HEK293T (cell line): ENCODE results near the gene LRRN3.

Source experiments
- CTCF ChIA-PET: fragments of 350-600 bp; formaldehyde crosslinking; extraction: SDS; loops from one replicate; lab custom pipeline; 2021; ENCODE audit warnings: antibody characterized with exemption, inconsistent platforms; lab: Yijun Ruan, JAX
- POLR2A ChIA-PET: fragments of 350-600 bp; formaldehyde crosslinking; extraction: SDS; loops from one replicate; lab custom pipeline; 2020; ENCODE audit warnings: antibody characterized with exemption, inconsistent platforms; lab: Yijun Ruan, JAX
- DNase-seq: peaks from one replicate; pipeline ENCODE4 v3.0.0; 2012; ENCODE audit warnings: mixed read lengths; ENCODE audit errors: extremely low spot score
- ARNT ChIP-seq: fragments of 450-650 bp; IDR thresholded peaks from 2 replicates; pipeline ENCODE4 v1.6.1; 2017; ENCODE audit warnings: mild to moderate bottlenecking
- BHLHE40 ChIP-seq: fragments of 450-650 bp; IDR thresholded peaks from 2 replicates; pipeline ENCODE4 v1.6.1; 2016; ENCODE audit warnings: mild to moderate bottlenecking, moderate library complexity, borderline replicate concordance
- CTBP1 ChIP-seq: fragments of 450-650 bp; IDR thresholded peaks from 2 replicates; pipeline ENCODE4 v1.6.1; 2016; ENCODE audit warnings: borderline replicate concordance
- ELF4 ChIP-seq: fragments of 450-650 bp; IDR thresholded peaks from 2 replicates; pipeline ENCODE4 v1.6.1; 2017; ENCODE audit warnings: antibody characterized with exemption
- FOXA1 ChIP-seq: fragments of 450-650 bp; IDR thresholded peaks from 2 replicates; pipeline ENCODE4 v1.6.1; 2016; ENCODE audit warnings: mild to moderate bottlenecking
- FOXK2 ChIP-seq: fragments of 450-650 bp; IDR thresholded peaks from 2 replicates; pipeline ENCODE4 v1.6.1; 2016; ENCODE audit warnings: mild to moderate bottlenecking
- FOXM1 ChIP-seq: fragments of 450-650 bp; IDR thresholded peaks from 2 replicates; pipeline ENCODE4 v1.6.1; 2017; ENCODE audit warnings: mild to moderate bottlenecking, borderline replicate concordance
- HDGF ChIP-seq: fragments of 450-650 bp; IDR thresholded peaks from 2 replicates; pipeline ENCODE4 v1.6.1; 2017; ENCODE audit warnings: antibody characterized with exemption, borderline replicate concordance
- L3MBTL2 ChIP-seq: fragments of 450-650 bp; conservative IDR thresholded peaks from 2 replicates; pipeline ENCODE4 v1.6.1; 2016; ENCODE audit warnings: mild to moderate bottlenecking
- LEF1 ChIP-seq: fragments of 450-650 bp; IDR thresholded peaks from 2 replicates; pipeline ENCODE4 v1.6.1; 2017; ENCODE audit warnings: mild to moderate bottlenecking, borderline replicate concordance
- NFRKB ChIP-seq: fragments of 450-650 bp; IDR thresholded peaks from 2 replicates; pipeline ENCODE4 v1.6.1; 2016; ENCODE audit warnings: mild to moderate bottlenecking, moderate library complexity
- SP1 ChIP-seq: fragments of 450-650 bp; IDR thresholded peaks from 2 replicates; pipeline ENCODE4 v1.6.1; 2017
- SUZ12 ChIP-seq: fragments of 450-650 bp; IDR thresholded peaks from 2 replicates; pipeline ENCODE4 v1.6.1; 2016; ENCODE audit warnings: mild to moderate bottlenecking
- TARDBP ChIP-seq: fragments of 450-650 bp; IDR thresholded peaks from 2 replicates; pipeline ENCODE4 v1.6.1; 2016
- ZNF384 ChIP-seq: fragments of 450-650 bp; IDR thresholded peaks from 2 replicates; pipeline ENCODE4 v1.6.1; 2016
- TF ChIP-seq, protein P1 (sequence below): fragments of 450-650 bp; IDR thresholded peaks from 2 replicates; pipeline ENCODE4 v1.6.1; 2016

LRRN3 gene

DNA sequence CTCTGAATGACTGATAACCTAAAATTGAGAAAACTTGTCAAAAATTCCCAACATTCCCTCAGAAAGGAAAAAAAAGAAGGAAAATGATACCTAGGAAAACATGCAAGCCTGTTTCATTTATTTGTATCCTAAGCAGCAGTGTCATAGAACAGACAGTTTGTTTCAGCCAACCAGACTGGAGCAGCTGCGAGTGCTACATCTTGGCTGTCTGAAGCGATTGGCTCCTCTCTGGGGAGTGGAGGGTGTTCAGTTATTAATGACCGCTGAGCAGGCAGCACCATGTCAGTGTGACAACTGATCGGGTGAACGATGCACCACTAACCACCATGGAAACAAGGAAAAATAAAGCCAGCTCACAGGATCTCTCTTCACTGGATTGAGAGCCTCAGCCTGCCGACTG is at the start of gene LRRN3:
Gene LRRN3 (plus strand): TSS at position 282 of the 400 bp plus-strand sequence. CDS start 31,646 bp downstream, outside the sequence.
- TF ChIP-seq SUZ12, result no peak
- TF ChIP-seq HDGF, result no peak
- TF ChIP-seq SP1, result no peak
- no peak for TF ChIP-seq ARNT
- TF ChIP-seq FOXM1, result no peak
- no peak for TF ChIP-seq ELF4
- no peak for TF ChIP-seq CTBP1
- no peak for TF ChIP-seq NFRKB
- TF ChIP-seq, protein P1, sequence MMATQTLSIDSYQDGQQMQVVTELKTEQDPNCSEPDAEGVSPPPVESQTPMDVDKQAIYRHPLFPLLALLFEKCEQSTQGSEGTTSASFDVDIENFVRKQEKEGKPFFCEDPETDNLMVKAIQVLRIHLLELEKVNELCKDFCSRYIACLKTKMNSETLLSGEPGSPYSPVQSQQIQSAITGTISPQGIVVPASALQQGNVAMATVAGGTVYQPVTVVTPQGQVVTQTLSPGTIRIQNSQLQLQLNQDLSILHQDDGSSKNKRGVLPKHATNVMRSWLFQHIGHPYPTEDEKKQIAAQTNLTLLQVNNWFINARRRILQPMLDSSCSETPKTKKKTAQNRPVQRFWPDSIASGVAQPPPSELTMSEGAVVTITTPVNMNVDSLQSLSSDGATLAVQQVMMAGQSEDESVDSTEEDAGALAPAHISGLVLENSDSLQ, result no peak
- TF ChIP-seq BHLHE40, result no peak
- no peak for TF ChIP-seq LEF1
- no peak for TF ChIP-seq FOXA1
- TF ChIP-seq L3MBTL2, result no peak
- TF ChIP-seq FOXK2, result no peak
- no peak for TF ChIP-seq ZNF384
- TF ChIP-seq TARDBP, result no peak
- CTCF ChIA-PET, result no interaction called here
- POLR2A ChIA-PET, result no interaction called here
- DNase-seq, result peak; percentile 7

DNA sequence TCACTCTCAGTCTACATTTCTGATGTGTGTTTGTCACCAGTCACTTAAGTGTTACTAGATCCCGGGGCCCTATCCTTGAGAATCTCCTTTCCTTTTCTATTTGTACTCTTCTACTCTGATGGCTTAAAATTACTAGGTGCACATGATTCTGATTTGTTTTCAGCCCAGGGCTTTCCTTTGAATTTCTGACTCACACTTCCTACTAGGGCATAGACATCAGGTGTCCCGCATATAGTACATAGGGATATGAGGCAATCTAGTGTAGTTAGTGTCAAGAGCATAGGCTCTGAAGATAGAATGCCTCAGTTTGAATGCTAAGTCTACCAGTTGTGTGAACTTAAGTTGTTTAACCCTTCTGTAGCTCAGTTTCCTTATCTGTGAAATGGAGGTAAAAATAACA is 49.4 kb upstream of the LRRN3 start:
- DNase-seq, result no peak
- TF ChIP-seq SP1 (no peak), LEF1 (no peak), ARNT (no peak), FOXA1 (no peak), CTBP1 (no peak), BHLHE40 (no peak), FOXM1 (no peak), NFRKB (no peak), L3MBTL2 (no peak), HDGF (no peak), ZNF384 (no peak), SUZ12 (no peak)
- POLR2A ChIA-PET, result no interaction called here
- CTCF ChIA-PET, result no interaction called here

DNA sequence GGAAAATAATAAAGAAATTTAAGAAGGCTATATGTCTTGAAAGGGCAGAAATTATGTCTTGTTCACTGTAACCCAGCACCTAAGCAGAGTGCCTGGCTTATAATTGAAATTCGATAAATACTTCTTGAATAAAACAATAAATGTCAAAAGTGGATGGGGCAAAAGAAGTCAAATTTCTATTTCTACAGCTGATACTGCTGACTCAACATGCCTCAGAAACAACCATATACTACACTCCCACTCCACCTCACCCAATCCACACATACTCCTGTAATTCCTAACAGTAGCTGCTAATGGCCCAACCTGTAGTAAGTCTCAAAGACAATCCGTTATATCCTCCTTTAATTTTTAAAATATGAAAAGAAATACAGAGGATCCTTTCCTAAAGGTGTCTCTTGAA is 48.1 kb upstream of the LRRN3 start:
- TF ChIP-seq BHLHE40, result no peak
- TF ChIP-seq LEF1, result no peak
- no peak for TF ChIP-seq FOXA1
- no peak for TF ChIP-seq NFRKB
- TF ChIP-seq FOXM1, result no peak
- TF ChIP-seq, protein P1, result no peak
- TF ChIP-seq CTBP1, result no peak
- no peak for TF ChIP-seq ZNF384
- TF ChIP-seq L3MBTL2, result no peak
- no peak for TF ChIP-seq ELF4
- no peak for TF ChIP-seq ARNT
- no peak for TF ChIP-seq HDGF
- TF ChIP-seq TARDBP, result no peak
- ChIA-PET CTCF (no interaction called here), POLR2A (no interaction called here)
- DNase-seq, result no peak

DNA sequence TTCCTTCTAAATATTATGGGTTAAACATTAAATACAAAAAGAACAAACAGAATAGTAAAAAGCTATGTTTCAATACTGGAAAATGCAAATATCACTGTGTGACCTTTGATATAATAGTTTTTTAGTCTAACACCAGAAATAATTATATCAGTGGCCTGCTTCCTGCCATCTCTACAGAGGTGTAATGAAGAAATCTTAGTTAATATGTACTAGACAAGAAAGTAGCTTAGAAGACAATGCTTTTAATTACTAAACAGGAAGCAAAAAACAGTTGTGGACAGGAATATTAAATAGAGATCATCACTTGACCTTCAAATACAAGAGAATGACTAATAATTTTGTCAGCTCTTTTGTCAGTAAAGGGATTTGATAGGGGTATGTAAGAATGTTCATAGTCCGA is 47.4 kb upstream of the LRRN3 start:
- ChIA-PET CTCF (no interaction called here), POLR2A (no interaction called here)
- TF ChIP-seq FOXM1 (no peak), HDGF (no peak), FOXA1 (no peak), ZNF384 (no peak), SUZ12 (no peak), BHLHE40 (no peak), CTBP1 (no peak), FOXK2 (no peak), L3MBTL2 (no peak)
- TF ChIP-seq, protein P1, result no peak
- no peak for DNase-seq

DNA sequence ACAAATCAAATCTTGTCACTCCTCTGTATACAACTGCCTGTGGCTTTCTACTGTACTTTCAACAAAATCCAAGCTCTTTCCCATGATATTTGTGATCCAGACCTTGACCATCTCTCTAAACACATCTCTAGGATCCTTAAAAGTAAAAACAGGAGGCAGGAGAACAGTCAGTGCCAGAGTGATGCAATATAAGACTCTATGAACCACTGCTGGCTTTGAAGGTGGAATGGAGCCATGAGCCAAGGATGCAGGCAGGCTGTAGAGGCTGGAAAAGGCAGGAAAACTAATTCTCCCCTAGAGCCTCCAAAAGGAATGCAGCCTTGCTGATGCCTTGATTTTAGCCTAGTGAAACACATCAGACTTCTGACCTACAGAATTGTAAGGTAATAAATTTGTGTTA is 45.5 kb upstream of the LRRN3 start:
- CTCF ChIA-PET, result no interaction called here
- no peak for TF ChIP-seq FOXA1
- TF ChIP-seq SP1, result no peak
- no peak for TF ChIP-seq CTBP1
- no peak for TF ChIP-seq TARDBP
- no peak for TF ChIP-seq LEF1
- no peak for TF ChIP-seq ARNT
- no peak for TF ChIP-seq SUZ12
- TF ChIP-seq HDGF, result no peak
- no peak for TF ChIP-seq FOXM1
- TF ChIP-seq ELF4, result no peak
- no peak for TF ChIP-seq L3MBTL2
- TF ChIP-seq, protein P1, result no peak
- TF ChIP-seq BHLHE40, result no peak
- TF ChIP-seq NFRKB, result no peak
- TF ChIP-seq ZNF384, result no peak
- no peak for TF ChIP-seq FOXK2
- no peak for DNase-seq
- POLR2A ChIA-PET, result no interaction called here

DNA sequence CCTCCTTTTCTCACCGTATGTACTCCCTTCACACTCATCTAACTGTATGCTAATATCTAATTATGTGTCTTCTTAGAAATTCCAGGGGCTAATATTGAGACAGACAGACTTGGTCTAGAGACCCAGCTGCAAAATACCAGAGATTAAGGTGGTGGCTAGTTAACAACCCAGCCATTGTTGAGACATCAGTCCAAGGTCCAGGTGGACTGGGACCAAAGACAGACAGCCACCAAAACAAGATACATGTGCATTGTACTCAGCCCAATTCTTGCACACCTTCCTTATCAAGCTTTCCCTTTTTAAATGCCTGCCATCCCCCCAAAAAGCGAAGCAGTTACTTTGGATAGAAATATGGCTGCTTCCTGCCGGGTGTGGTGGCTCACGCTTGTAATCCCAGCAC is 43.3 kb upstream of the LRRN3 start:
- no peak for DNase-seq
- POLR2A ChIA-PET, result no interaction called here
- CTCF ChIA-PET, result no interaction called here
- no peak for TF ChIP-seq FOXA1
- TF ChIP-seq, protein P1, result no peak
- no peak for TF ChIP-seq LEF1
- TF ChIP-seq SUZ12, result no peak
- TF ChIP-seq NFRKB, result no peak
- TF ChIP-seq ELF4, result no peak
- TF ChIP-seq HDGF, result no peak
- no peak for TF ChIP-seq ARNT
- no peak for TF ChIP-seq TARDBP
- no peak for TF ChIP-seq ZNF384
- TF ChIP-seq SP1, result no peak
- TF ChIP-seq BHLHE40, result no peak
- TF ChIP-seq FOXM1, result no peak
- TF ChIP-seq CTBP1, result no peak
- TF ChIP-seq FOXK2, result no peak
